Measurements from ENCODE around the gene TRPM3.

TRPM3 gene

GRCh38 chr9:70526902-70527301 is 594.5 kb downstream of the TRPM3 start:
- DNase-seq (ENCODE audit: low read depth in 2 of 2) = no peak

GRCh38 chr9:70525519-70525918 is 595.9 kb downstream of the TRPM3 start:
- no peak for DNase-seq (ENCODE audit: low read depth in 2 of 2)

- no peak for DNase-seq (ENCODE audit: low read depth in 2 of 2)
Measured at GRCh38 chr9:70519912-70520724, 601.3 kb downstream of the TRPM3 start.

GRCh38 chr9:70517926-70518610 is 603.4 kb downstream of the TRPM3 start:
- DNase-seq (ENCODE audit: low read depth in 2 of 2) = no peak

GRCh38 chr9:70514273-70514672 is 607.1 kb downstream of the TRPM3 start:
- DNase-seq (ENCODE audit: low read depth in 2 of 2) = no peak

- DNase-seq (ENCODE audit: low read depth in 2 of 2) = no peak
Measured at GRCh38 chr9:70511858-70512257, 609.6 kb downstream of the TRPM3 start.

GRCh38 chr9:70510157-70510770 is 611.2 kb downstream of the TRPM3 start:
- DNase-seq (ENCODE audit: low read depth in 2 of 2) = peak in 1 of 2 donors; percentile 18

GRCh38 chr9:70506159-70506558 is 615.3 kb downstream of the TRPM3 start:
- no peak for DNase-seq (ENCODE audit: low read depth in 2 of 2)

- no peak for DNase-seq (ENCODE audit: low read depth in 2 of 2)
Measured at GRCh38 chr9:70504834-70505233, 616.6 kb downstream of the TRPM3 start.

GRCh38 chr9:70502690-70503089 is 618.7 kb downstream of the TRPM3 start:
- DNase-seq (ENCODE audit: low read depth in 2 of 2) = no peak

GRCh38 chr9:70500793-70501192 is 620.6 kb downstream of the TRPM3 start:
- no peak for DNase-seq (ENCODE audit: low read depth in 2 of 2)

GRCh38 chr9:70499621-70500020 is 621.8 kb downstream of the TRPM3 start:
- no peak for DNase-seq (ENCODE audit: low read depth in 2 of 2)

- DNase-seq (ENCODE audit: low read depth in 2 of 2) = no peak
Measured at GRCh38 chr9:70498866-70499265, 622.6 kb downstream of the TRPM3 start.

- DNase-seq (ENCODE audit: low read depth in 2 of 2) = no peak
Measured at GRCh38 chr9:70496244-70496643, 625.2 kb downstream of the TRPM3 start.

- DNase-seq (ENCODE audit: low read depth in 2 of 2) = no peak
Measured at GRCh38 chr9:70495514-70495913, 625.9 kb downstream of the TRPM3 start.

- DNase-seq (ENCODE audit: low read depth in 2 of 2) = no peak
Measured at GRCh38 chr9:70494221-70494620, 627.2 kb downstream of the TRPM3 start.

GRCh38 chr9:70493029-70493428 is 628.4 kb downstream of the TRPM3 start:
- no peak for DNase-seq (ENCODE audit: low read depth in 2 of 2)

- DNase-seq (ENCODE audit: low read depth in 2 of 2) = no peak
Measured at GRCh38 chr9:70492319-70492777, 629.1 kb downstream of the TRPM3 start.

GRCh38 chr9:70491426-70492318 is 629.7 kb downstream of the TRPM3 start:
- DNase-seq (ENCODE audit: low read depth in 2 of 2) = no peak

- no peak for DNase-seq (ENCODE audit: low read depth in 2 of 2)
Measured at GRCh38 chr9:70490478-70490877, 630.9 kb downstream of the TRPM3 start.

- no peak for DNase-seq (ENCODE audit: low read depth in 2 of 2)
Measured at GRCh38 chr9:70488793-70489105, 632.7 kb downstream of the TRPM3 start.
